Neural cell (in vitro differentiated cells): ENCODE results near the gene SRP54.

ENCODE experiments used
- EP300 ChIP-seq: fragments of 450-650 bp; conservative IDR thresholded peaks from 2 replicates; pipeline ENCODE4 v1.6.1; 2014; ENCODE audit warnings: antibody characterized with exemption, mild to moderate bottlenecking, moderate library complexity; ENCODE audit not compliant: poor library complexity, severe bottlenecking
- EZH2 ChIP-seq: fragments of 200-600, 300-800 bp; shearing (Covaris generic), sonication (generic); IDR thresholded peaks from 2 replicates; pipeline ENCODE4 v1.6.1; 2014; ENCODE audit warnings: antibody characterized with exemption, low read length, borderline replicate concordance, mild to moderate bottlenecking; ENCODE audit not compliant: insufficient read depth, poor library complexity, severe bottlenecking
- MXI1 ChIP-seq: fragments of 450-650 bp; conservative IDR thresholded peaks from 2 replicates; pipeline ENCODE4 v1.6.1; 2014; ENCODE audit warnings: antibody characterized with exemption, mild to moderate bottlenecking; ENCODE audit not compliant: poor library complexity, severe bottlenecking
- POLR2AphosphoS5 ChIP-seq: IDR thresholded peaks from 2 replicates; pipeline ENCODE4 v1.6.1; 2012
- RAD21 ChIP-seq: fragments of 450-650 bp; conservative IDR thresholded peaks from 2 replicates; pipeline ENCODE4 v1.6.1; 2014; ENCODE audit warnings: antibody characterized with exemption, mild to moderate bottlenecking, moderate library complexity
- TAF1 ChIP-seq: IDR thresholded peaks from 2 replicates; pipeline ENCODE4 v1.6.1; 2012; ENCODE audit warnings: low read depth
- TF ChIP-seq, protein P1 (sequence below): fragments of 450-650 bp; IDR thresholded peaks from 2 replicates; pipeline ENCODE4 v1.5.1; 2014; ENCODE audit warnings: antibody characterized with exemption, mild to moderate bottlenecking, moderate library complexity; ENCODE audit not compliant: poor library complexity, severe bottlenecking
- TF ChIP-seq, protein P2 (sequence below): IDR thresholded peaks from 2 replicates; pipeline ENCODE4 v1.6.1; 2012; ENCODE audit warnings: borderline replicate concordance

DNA sequence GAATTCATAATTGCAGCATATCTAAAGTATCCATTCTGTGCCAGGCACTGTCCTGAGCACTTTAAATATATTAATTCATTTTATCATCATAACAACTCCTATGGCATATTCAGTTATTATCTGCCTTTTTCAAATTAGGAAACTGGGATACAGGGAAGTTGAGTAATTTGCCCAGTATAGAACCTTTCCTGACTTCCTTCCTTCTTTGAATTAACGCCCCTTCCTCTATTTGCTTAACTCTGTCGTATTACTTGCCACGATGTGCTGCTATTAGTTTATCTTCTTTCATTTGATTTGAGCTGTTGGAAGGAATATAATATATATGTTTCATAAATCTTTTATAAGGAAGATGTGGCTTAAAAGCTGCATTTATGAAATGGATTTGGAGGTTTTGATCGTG lies 37.9 kb downstream of the SRP54 start:
- TF ChIP-seq, protein P1, sequence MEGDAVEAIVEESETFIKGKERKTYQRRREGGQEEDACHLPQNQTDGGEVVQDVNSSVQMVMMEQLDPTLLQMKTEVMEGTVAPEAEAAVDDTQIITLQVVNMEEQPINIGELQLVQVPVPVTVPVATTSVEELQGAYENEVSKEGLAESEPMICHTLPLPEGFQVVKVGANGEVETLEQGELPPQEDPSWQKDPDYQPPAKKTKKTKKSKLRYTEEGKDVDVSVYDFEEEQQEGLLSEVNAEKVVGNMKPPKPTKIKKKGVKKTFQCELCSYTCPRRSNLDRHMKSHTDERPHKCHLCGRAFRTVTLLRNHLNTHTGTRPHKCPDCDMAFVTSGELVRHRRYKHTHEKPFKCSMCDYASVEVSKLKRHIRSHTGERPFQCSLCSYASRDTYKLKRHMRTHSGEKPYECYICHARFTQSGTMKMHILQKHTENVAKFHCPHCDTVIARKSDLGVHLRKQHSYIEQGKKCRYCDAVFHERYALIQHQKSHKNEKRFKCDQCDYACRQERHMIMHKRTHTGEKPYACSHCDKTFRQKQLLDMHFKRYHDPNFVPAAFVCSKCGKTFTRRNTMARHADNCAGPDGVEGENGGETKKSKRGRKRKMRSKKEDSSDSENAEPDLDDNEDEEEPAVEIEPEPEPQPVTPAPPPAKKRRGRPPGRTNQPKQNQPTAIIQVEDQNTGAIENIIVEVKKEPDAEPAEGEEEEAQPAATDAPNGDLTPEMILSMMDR, result no peak
- TF ChIP-seq EZH2 (no peak), RAD21 (no peak), POLR2AphosphoS5 (no peak), TAF1 (no peak), EP300 (no peak), MXI1 (no peak)
- TF ChIP-seq, protein P2, sequence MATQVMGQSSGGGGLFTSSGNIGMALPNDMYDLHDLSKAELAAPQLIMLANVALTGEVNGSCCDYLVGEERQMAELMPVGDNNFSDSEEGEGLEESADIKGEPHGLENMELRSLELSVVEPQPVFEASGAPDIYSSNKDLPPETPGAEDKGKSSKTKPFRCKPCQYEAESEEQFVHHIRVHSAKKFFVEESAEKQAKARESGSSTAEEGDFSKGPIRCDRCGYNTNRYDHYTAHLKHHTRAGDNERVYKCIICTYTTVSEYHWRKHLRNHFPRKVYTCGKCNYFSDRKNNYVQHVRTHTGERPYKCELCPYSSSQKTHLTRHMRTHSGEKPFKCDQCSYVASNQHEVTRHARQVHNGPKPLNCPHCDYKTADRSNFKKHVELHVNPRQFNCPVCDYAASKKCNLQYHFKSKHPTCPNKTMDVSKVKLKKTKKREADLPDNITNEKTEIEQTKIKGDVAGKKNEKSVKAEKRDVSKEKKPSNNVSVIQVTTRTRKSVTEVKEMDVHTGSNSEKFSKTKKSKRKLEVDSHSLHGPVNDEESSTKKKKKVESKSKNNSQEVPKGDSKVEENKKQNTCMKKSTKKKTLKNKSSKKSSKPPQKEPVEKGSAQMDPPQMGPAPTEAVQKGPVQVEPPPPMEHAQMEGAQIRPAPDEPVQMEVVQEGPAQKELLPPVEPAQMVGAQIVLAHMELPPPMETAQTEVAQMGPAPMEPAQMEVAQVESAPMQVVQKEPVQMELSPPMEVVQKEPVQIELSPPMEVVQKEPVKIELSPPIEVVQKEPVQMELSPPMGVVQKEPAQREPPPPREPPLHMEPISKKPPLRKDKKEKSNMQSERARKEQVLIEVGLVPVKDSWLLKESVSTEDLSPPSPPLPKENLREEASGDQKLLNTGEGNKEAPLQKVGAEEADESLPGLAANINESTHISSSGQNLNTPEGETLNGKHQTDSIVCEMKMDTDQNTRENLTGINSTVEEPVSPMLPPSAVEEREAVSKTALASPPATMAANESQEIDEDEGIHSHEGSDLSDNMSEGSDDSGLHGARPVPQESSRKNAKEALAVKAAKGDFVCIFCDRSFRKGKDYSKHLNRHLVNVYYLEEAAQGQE, result no peak
